Upper lobe of left lung (tissue), 6 donors: ENCODE results near the gene PAPSS1. TPM values are rescaled to one million over a fixed set of nuclear protein-coding genes. Genes with fewer than 3 reads are reported as not detected.

Source experiments
- ATAC-seq, 2 donors: fragments of 200-7000 bp; cut with Tn5 transposase; one replicate each; pipeline ENCODE4 v1.9.1; 2022; ENCODE audit warnings: mild to moderate bottlenecking in 2 of 2, moderate library complexity in 2 of 2; ENCODE audit not compliant: low FRiP score in 2 of 2
- DNase-seq, 2 donors: peaks; one replicate each; pipeline ENCODE4 v3.0.0-alpha.2; 2019 to 2020
- H3K27ac ChIP-seq, 4 donors: fragments of 200-600 bp; sonication (generic); one replicate each; pipeline ENCODE4 v1.5.1; 2016 to 2019
- H3K27me3 ChIP-seq, 4 donors: fragments of 200-600 bp; sonication (generic); one replicate each; pipeline ENCODE4 v1.5.1; 2017 to 2019
- H3K36me3 ChIP-seq, 4 donors: fragments of 200-600 bp; sonication (generic); one replicate each; pipeline ENCODE4 v1.5.1; 2016 to 2019
- H3K4me1 ChIP-seq, 4 donors: fragments of 200-600 bp; sonication (generic); one replicate each; pipeline ENCODE4 v1.5.1; 2018 to 2019
- H3K4me3 ChIP-seq, 4 donors: fragments of 200-600 bp; sonication (generic); one replicate each; pipeline ENCODE4 v1.5.1; 2017 to 2019; ENCODE audit warnings: mild to moderate bottlenecking in 2 of 4, moderate library complexity in 1 of 4
- H3K9me3 ChIP-seq, 4 donors: fragments of 200-600 bp; sonication (generic); one replicate each; pipeline ENCODE4 v1.5.1; 2018 to 2019
- EP300 ChIP-seq, 4 donors: sonication (generic); formaldehyde crosslinking; IDR thresholded peaks; one replicate each; pipeline ENCODE4 v1.5.1; 2017; ENCODE audit warnings: antibody characterized with exemption in 4 of 4, control low read depth in 2 of 4
- POLR2A ChIP-seq, 4 donors: fragments of 450-650 bp; IDR thresholded peaks; one replicate each; pipeline ENCODE4 v1.5.1; 2016 to 2017; ENCODE audit warnings: antibody characterized with exemption in 4 of 4, mild to moderate bottlenecking in 2 of 4
- POLR2AphosphoS5 ChIP-seq, 2 donors: sonication (generic); formaldehyde crosslinking; IDR thresholded peaks; one replicate each; pipeline ENCODE4 v1.5.1; 2017; ENCODE audit warnings: antibody characterized with exemption in 2 of 2
- WGBS, 2 donors: methylation state at CpG; one replicate each; pipeline ENCODE4 v1.1.5; 2017 to 2018; 5-methylcytosine and 5-hydroxymethylcytosine counted together
- total RNA-seq, 6 donors: library from RNA; depleted of rRNA in 4 of 6; stranded (reverse); fragments of >200 nt in 4 of 6; gene quantifications; one replicate each; pipeline versions ENCODE4 v1.1.0 to v1.2.1, GENCODE V29; 2016 to 2021
- TF ChIP-seq, protein P1 (sequence below), 6 experiments: fragments of 450-650 bp in 4 of 6; fragments of 200-600 bp in 2 of 6; sonication (generic) in 2 of 6; IDR thresholded peaks; one replicate each; pipeline ENCODE4 v1.5.1; 2016 to 2019; ENCODE audit warnings: antibody characterized with exemption in 6 of 6
- donor health status: DM: no; HTN: no; CAD: no; lungs with moderate emphysema.
- donor health status: DM: no; HTN: yes; CAD: no; lungs with severe emphysema.

PAPSS1 gene
- total RNA-seq, 6 donors from 2014 or later: 23.7 to 84.9 (median 55.4) TPM

DNA sequence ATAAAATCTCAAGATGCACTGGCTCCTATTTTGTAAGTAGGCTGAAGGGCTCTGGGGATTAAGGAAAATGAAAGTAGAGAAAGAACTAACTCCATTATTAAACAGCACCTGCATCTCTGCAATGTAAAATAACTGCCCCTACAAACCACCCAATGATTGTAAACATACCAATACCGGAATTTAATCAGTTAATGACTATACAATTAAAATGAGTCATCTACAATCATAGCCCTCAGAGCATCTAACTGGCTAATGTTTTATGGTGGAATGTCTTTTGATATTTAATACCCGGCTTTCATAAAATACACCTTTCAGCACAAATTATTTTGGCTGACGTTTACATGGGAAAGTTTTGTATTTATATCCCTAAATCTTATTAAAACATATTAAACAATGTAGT, 142.3 kb downstream of the PAPSS1 start:
- H3K36me3 ChIP-seq: no peaks in the 10 kb centered on the region
- H3K9me3 ChIP-seq: no peaks in the 10 kb centered on the region
- WGBS, 2 donors: 80 to 87% methylated on average over 3 of the region's 3 CpGs
- no peak overlapping the region for H3K27ac ChIP-seq
- ATAC-seq (no peak), DNase-seq (no peak)
- H3K4me3 ChIP-seq: no peak overlapping the region
- H3K4me1 ChIP-seq: no peaks in the 10 kb centered on the region
- TF ChIP-seq POLR2AphosphoS5 (IDR thresholded peaks at IDR 0.05) (no peak), EP300 (IDR thresholded peaks at IDR 0.05) (no peak), POLR2A (IDR thresholded peaks at IDR 0.05) (no peak)
- TF ChIP-seq, protein P1, sequence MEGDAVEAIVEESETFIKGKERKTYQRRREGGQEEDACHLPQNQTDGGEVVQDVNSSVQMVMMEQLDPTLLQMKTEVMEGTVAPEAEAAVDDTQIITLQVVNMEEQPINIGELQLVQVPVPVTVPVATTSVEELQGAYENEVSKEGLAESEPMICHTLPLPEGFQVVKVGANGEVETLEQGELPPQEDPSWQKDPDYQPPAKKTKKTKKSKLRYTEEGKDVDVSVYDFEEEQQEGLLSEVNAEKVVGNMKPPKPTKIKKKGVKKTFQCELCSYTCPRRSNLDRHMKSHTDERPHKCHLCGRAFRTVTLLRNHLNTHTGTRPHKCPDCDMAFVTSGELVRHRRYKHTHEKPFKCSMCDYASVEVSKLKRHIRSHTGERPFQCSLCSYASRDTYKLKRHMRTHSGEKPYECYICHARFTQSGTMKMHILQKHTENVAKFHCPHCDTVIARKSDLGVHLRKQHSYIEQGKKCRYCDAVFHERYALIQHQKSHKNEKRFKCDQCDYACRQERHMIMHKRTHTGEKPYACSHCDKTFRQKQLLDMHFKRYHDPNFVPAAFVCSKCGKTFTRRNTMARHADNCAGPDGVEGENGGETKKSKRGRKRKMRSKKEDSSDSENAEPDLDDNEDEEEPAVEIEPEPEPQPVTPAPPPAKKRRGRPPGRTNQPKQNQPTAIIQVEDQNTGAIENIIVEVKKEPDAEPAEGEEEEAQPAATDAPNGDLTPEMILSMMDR (IDR thresholded peaks at IDR 0.05): no peak
- H3K27me3 ChIP-seq: no peaks in the 10 kb centered on the region

DNA sequence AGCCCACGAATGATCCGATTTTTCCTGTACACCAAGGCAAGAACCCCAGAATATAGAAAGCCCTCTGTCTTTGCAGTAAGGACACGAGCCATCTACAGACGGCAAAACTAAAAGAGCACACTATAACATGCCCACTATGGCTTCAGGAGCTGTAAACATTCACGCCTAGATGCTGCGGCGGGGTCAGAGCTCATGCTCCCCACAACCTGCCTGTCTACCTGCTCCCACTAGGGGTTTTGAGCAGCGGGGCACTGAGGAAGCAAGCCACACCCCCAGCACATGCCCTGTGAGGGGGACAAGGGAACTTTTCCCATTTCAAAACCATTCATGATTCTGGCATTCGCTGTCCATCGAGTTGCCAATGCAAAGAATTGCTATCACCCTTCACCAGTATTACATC, 144.8 kb downstream of the PAPSS1 start:
- H3K4me1 ChIP-seq: no peaks in the 10 kb centered on the region
- ATAC-seq: no peak
- H3K9me3 ChIP-seq: no peaks in the 10 kb centered on the region
- no peak overlapping the region for H3K27ac ChIP-seq
- TF ChIP-seq EP300 (IDR thresholded peaks at IDR 0.05) (no peak), POLR2AphosphoS5 (IDR thresholded peaks at IDR 0.05) (no peak), POLR2A (IDR thresholded peaks at IDR 0.05) (no peak)
- TF ChIP-seq, protein P1 (IDR thresholded peaks at IDR 0.05): no peak
- 94% methylated on average over 7 to 10 of the region's 10 CpGs for WGBS, 2 donors
- H3K27me3 ChIP-seq: no peaks in the 10 kb centered on the region
- no peak for DNase-seq
- no peak overlapping the region for H3K4me3 ChIP-seq
- H3K36me3 ChIP-seq: no peaks in the 10 kb centered on the region

DNA sequence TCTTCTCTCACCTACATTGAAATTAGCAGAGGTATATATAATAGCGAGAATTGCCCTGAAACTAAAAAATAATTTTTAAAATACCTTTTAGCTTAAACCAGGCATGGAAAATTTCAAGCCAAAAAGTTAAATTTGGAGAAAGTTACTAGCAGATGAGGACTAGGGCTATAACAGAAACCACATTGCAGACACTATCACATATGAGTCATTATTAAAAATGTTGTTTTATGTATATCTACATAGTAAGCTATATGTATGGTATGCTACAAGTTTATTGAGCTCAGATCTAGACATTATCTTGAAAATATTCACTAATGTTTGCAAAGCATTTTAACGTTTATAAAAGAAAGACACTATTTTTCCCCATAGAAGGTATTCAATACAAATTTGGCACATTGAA, 147.8 kb downstream of the PAPSS1 start:
- ATAC-seq (no peak), DNase-seq (no peak)
- H3K4me1 ChIP-seq: no peaks in the 10 kb centered on the region
- H3K9me3 ChIP-seq: peaks cover 0 to 6% (median 0%) of the 10 kb centered on the region in 4 donors
- 85 to 92% methylated on average over 2 of the region's 2 CpGs for WGBS, 2 donors
- H3K4me3 ChIP-seq: no peak overlapping the region
- no peaks in the 10 kb centered on the region for H3K36me3 ChIP-seq
- H3K27me3 ChIP-seq: no peaks in the 10 kb centered on the region
- TF ChIP-seq POLR2AphosphoS5 (IDR thresholded peaks at IDR 0.05): no peak
- H3K27ac ChIP-seq: no peak overlapping the region

DNA sequence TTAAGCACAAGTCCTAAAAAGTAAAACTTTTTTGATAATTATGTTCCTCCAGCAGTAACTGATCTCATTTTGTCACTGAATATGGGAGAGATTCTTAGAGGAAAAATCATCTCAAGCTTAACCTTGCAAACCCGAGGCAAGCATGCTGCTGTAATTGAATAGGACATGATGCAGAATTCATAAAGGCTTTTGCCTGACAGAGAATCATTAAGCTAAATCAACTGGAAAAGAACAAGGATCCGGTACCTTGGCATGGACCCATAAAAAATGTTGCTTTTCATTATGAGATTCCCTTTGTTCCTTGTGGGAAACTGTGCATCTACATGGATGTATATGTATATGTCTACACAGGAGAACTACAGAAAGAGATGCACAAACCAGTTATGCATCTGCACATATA, 149.1 kb downstream of the PAPSS1 start:
- Histone ChIP-seq H3K9me3 (peaks cover 0 to 6% (median 0%) of the 10 kb centered on the region in 4 donors), H3K4me3 (no peak overlapping the region), H3K27me3 (no peaks in the 10 kb centered on the region), H3K27ac (no peak overlapping the region), H3K36me3 (no peaks in the 10 kb centered on the region), H3K4me1 (no peaks in the 10 kb centered on the region)
- ATAC-seq (no peak), DNase-seq (no peak)
- TF ChIP-seq EP300 (IDR thresholded peaks at IDR 0.05): no peak
- TF ChIP-seq, protein P1 (IDR thresholded peaks at IDR 0.05): no peak
- no peak for TF ChIP-seq POLR2AphosphoS5 (IDR thresholded peaks at IDR 0.05)
- TF ChIP-seq POLR2A (IDR thresholded peaks at IDR 0.05): no peak
- 61 to 80% methylated on average over 2 of the region's 2 CpGs for WGBS, 2 donors

DNA sequence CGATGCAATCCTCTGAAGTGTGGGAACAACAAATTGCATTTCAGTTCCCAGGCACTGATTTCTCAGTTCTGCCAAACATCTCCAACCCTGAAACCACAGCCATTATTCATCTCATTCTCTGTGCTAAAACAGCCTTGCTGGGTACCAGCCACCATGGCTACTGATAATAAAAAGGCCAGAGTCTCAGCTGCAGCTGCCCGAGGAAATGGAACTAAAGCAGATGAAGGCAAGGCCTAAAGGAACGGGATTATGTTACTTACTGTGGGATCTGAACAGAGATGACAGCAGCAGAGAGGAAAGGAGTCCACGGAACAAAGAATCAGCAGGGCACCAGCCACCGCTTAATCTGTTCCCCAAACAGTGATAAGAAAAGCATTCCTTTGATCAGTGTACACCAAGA, 155.7 kb downstream of the PAPSS1 start:
- H3K36me3 ChIP-seq: no peaks in the 10 kb centered on the region
- no peaks in the 10 kb centered on the region for H3K4me1 ChIP-seq
- peaks cover 1 to 10% (median 5%) of the 10 kb centered on the region in 4 donors for H3K9me3 ChIP-seq
- TF ChIP-seq POLR2AphosphoS5 (IDR thresholded peaks at IDR 0.05): no peak
- no peak for TF ChIP-seq EP300 (IDR thresholded peaks at IDR 0.05)
- TF ChIP-seq, protein P1 (IDR thresholded peaks at IDR 0.05): no peak
- TF ChIP-seq POLR2A (IDR thresholded peaks at IDR 0.05): no peak
- no peak overlapping the region for H3K27ac ChIP-seq
- no peak for ATAC-seq
- WGBS, 2 donors: 30 to 63% methylated on average over 5 of the region's 5 CpGs
- DNase-seq: no peak
- no peak overlapping the region for H3K4me3 ChIP-seq
- no peaks in the 10 kb centered on the region for H3K27me3 ChIP-seq

Other genes with a start within 250 kb of the PAPSS1 start
- gene SGMS2, start 104.7 kb upstream of the PAPSS1 start, total RNA-seq: 100 to 1,000 TPM in 4 of 6 donors, 10 to 100 TPM in 2; 85.9 to 551 (median 204) TPM
- gene CYP2U1, start 211.3 kb upstream of the PAPSS1 start, total RNA-seq: 1 to 10 TPM; 3.1 to 8.3 (median 6.1) TPM